ENCODE data around the gene PDE8A. TPM values are rescaled to one million over a fixed set of nuclear protein-coding genes. Genes with fewer than 3 reads are reported as not detected.

The PDE8A gene
- total and polyA plus RNA-seq, 2 experiments from 2014 or later = 5.6 to 7.5 TPM

DNA sequence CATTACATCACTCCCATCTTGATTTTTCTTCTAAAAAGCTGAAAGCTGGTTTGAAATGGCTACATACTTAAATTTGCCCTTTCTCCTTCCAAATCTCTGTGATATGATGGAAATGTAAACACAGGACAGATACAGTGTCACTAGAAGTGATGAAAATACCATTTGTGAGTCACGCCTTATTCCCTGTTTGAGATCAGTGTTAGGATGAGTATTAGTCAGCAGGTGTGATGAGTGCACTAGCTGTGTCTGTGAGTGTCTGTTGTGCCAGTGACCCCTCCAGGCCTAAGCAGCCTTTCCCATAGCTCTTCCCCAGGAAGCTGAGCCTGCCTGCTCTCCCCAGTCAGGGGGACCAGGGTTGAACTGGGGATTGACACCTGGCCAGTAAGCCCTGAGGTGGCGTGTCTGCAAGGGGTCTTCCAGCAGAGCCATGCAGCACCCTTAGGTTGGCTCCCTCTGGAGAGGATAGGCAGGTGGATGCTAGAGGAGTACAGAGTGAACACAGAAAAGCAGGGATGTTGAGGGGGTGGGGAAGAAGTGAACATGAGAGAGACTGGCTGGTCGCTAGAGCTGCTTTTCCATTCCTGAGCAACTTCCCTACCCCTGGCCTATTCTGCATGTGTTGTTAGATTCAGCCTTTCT, 92.0 kb downstream of the PDE8A start:
- no peak overlapping the region for H2AFZ ChIP-seq
- H3K9me3 Mint-ChIP-seq = no peaks in the 10 kb centered on the region
- no peak overlapping the region for H3K4me3 ChIP-seq
- H3K36me3 ChIP-seq (ENCODE audit: insufficient read depth) = no peaks in the 10 kb centered on the region
- TF ChIP-seq, protein P1, sequence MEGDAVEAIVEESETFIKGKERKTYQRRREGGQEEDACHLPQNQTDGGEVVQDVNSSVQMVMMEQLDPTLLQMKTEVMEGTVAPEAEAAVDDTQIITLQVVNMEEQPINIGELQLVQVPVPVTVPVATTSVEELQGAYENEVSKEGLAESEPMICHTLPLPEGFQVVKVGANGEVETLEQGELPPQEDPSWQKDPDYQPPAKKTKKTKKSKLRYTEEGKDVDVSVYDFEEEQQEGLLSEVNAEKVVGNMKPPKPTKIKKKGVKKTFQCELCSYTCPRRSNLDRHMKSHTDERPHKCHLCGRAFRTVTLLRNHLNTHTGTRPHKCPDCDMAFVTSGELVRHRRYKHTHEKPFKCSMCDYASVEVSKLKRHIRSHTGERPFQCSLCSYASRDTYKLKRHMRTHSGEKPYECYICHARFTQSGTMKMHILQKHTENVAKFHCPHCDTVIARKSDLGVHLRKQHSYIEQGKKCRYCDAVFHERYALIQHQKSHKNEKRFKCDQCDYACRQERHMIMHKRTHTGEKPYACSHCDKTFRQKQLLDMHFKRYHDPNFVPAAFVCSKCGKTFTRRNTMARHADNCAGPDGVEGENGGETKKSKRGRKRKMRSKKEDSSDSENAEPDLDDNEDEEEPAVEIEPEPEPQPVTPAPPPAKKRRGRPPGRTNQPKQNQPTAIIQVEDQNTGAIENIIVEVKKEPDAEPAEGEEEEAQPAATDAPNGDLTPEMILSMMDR (conservative IDR thresholded peaks at IDR 0.05; ENCODE audit: low read depth in 2 of 2) = no peak
- TF ChIP-seq CREB1 (CRISPR knock-in tag; IDR thresholded peaks at IDR 0.05; ENCODE audit: low read depth) = no peak
- no peak for TF ChIP-seq NANOG (IDR thresholded peaks at IDR 0.05; ENCODE audit: borderline replicate concordance)
- no peaks in the 10 kb centered on the region for H4K20me1 ChIP-seq (replicated peaks; ENCODE audit: insufficient read depth)
- H3K27ac ChIP-seq (ENCODE audit: low read depth) = no peak overlapping the region
- DNase-seq (ENCODE audit: low spot score) (no peak), ATAC-seq (no peak)
- no peaks in the 10 kb centered on the region for H3K79me2 ChIP-seq (replicated peaks; ENCODE audit: insufficient read depth)
- no peaks in the 10 kb centered on the region for H3K27me3 ChIP-seq (ENCODE audit: insufficient read depth)
- peaks cover 2% of the 10 kb centered on the region; the same call in 2 of the 3 replicates for H3K4me1 Mint-ChIP-seq
- H3K4me3 Mint-ChIP-seq = no peak overlapping the region
- H3K9me2 ChIP-seq (ENCODE audit: insufficient read depth) = no peaks in the 10 kb centered on the region
- no peaks in the 10 kb centered on the region for H3K27me3 Mint-ChIP-seq (ENCODE audit: insufficient read depth, low read depth, poor library complexity)
- no peaks in the 10 kb centered on the region for H3K36me3 Mint-ChIP-seq (ENCODE audit: low read depth)
- no peaks in the 10 kb centered on the region for H3F3A ChIP-seq (replicated peaks; ENCODE audit: low read depth)
- no peak overlapping the region for H3K27ac Mint-ChIP-seq
- no peak overlapping the region for H3K4me2 ChIP-seq
- no peaks in the 10 kb centered on the region for H3K4me1 ChIP-seq (ENCODE audit: insufficient read depth)

DNA sequence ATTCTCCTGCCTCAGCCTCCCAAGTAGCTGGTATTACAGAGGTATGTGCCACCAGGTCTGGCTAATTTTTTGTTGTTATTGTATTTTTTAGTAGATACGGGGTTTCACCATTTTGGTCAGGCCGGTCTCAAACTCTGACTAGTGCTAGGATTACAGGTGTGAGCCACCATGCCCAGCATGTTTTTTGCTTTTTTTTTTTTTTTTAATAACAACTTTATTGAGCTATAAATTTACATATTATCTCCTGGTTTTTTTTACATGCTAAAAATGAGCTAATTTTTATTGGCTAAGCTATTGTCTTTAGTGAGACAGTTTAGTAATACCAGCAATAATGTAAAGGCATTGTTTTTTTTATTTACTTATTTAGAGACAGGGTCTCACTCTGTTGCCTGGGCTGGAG, 105.2 kb downstream of the PDE8A start:
- TF ChIP-seq CREB1 (CRISPR knock-in tag; IDR thresholded peaks at IDR 0.05; ENCODE audit: low read depth) (no peak), POLR2AphosphoS5 (IDR thresholded peaks at IDR 0.05; ENCODE audit: low read depth) (no peak), EZH2 (IDR thresholded peaks at IDR 0.05; ENCODE audit: low read depth, unreplicated experiment) (no peak)
- TF ChIP-seq, protein P2, sequence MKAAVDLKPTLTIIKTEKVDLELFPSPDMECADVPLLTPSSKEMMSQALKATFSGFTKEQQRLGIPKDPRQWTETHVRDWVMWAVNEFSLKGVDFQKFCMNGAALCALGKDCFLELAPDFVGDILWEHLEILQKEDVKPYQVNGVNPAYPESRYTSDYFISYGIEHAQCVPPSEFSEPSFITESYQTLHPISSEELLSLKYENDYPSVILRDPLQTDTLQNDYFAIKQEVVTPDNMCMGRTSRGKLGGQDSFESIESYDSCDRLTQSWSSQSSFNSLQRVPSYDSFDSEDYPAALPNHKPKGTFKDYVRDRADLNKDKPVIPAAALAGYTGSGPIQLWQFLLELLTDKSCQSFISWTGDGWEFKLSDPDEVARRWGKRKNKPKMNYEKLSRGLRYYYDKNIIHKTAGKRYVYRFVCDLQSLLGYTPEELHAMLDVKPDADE (IDR thresholded peaks at IDR 0.05) = no peak
- Histone ChIP-seq H3F3A (replicated peaks; ENCODE audit: low read depth) (no peaks in the 10 kb centered on the region), H4K20me1 (replicated peaks; ENCODE audit: insufficient read depth) (0 out of 2 replicates have a peak, but pooled peaks cover 4% of the 10 kb centered on the region), H3K4me2 (no peak overlapping the region), H3K36me3 (ENCODE audit: insufficient read depth) (peaks cover 5% of the 10 kb centered on the region; the same call in 1 of the 2 replicates), H3K4me3 (no peak overlapping the region), H3K27me3 (ENCODE audit: insufficient read depth) (no peaks in the 10 kb centered on the region), H3K27ac (ENCODE audit: low read depth) (no peak overlapping the region), H2AFZ (no peak overlapping the region), H3K9me2 (ENCODE audit: insufficient read depth) (no peaks in the 10 kb centered on the region), H3K4me1 (ENCODE audit: insufficient read depth) (no peaks in the 10 kb centered on the region), H3K79me2 (replicated peaks; ENCODE audit: insufficient read depth) (no peaks in the 10 kb centered on the region)
- Mint-ChIP-seq H3K4me3 (no peak overlapping the region), H3K27ac (no peak overlapping the region), H3K4me1 (0 out of 3 replicates have a peak, but pooled peaks cover 4% of the 10 kb centered on the region), H3K27me3 (ENCODE audit: insufficient read depth, low read depth, poor library complexity) (no peaks in the 10 kb centered on the region), H3K36me3 (ENCODE audit: low read depth) (peaks cover 4% of the 10 kb centered on the region; the same call in 1 of the 3 replicates), H3K9me3 (no peaks in the 10 kb centered on the region)
- DNase-seq (ENCODE audit: low spot score) (no peak), ATAC-seq (no peak)

GRCh38 chr15:85088300-85088699, 106.6 kb downstream of the PDE8A start:
- peaks cover 4% of the 10 kb centered on the region; the same call in 1 of the 3 replicates for H3K4me1 Mint-ChIP-seq
- Histone ChIP-seq H2AFZ (no peak overlapping the region), H3F3A (replicated peaks; ENCODE audit: low read depth) (no peaks in the 10 kb centered on the region), H3K27ac (ENCODE audit: low read depth) (no peak overlapping the region), H3K4me2 (no peak overlapping the region), H3K4me3 (no peak overlapping the region), H3K79me2 (replicated peaks; ENCODE audit: insufficient read depth) (no peaks in the 10 kb centered on the region), H3K27me3 (ENCODE audit: insufficient read depth) (no peaks in the 10 kb centered on the region), H3K4me1 (ENCODE audit: insufficient read depth) (no peaks in the 10 kb centered on the region), H4K20me1 (replicated peaks; ENCODE audit: insufficient read depth) (0 out of 2 replicates have a peak, but pooled peaks cover 4% of the 10 kb centered on the region), H3K36me3 (ENCODE audit: insufficient read depth) (peaks cover 5% of the 10 kb centered on the region; the same call in 1 of the 2 replicates), H3K9me2 (ENCODE audit: insufficient read depth) (0 out of 2 replicates have a peak, but pooled peaks cover 2% of the 10 kb centered on the region)
- H3K9me3 Mint-ChIP-seq = no peaks in the 10 kb centered on the region
- DNase-seq (ENCODE audit: low spot score) = no peak
- no peaks in the 10 kb centered on the region for H3K27me3 Mint-ChIP-seq (ENCODE audit: insufficient read depth, low read depth, poor library complexity)
- H3K36me3 Mint-ChIP-seq (ENCODE audit: low read depth) = peaks cover 4% of the 10 kb centered on the region; the same call in 1 of the 3 replicates
- ATAC-seq = no peak
- no peak overlapping the region for H3K27ac Mint-ChIP-seq
- TF ChIP-seq ZNF114 (CRISPR knock-in tag; IDR thresholded peaks at IDR 0.05) (no peak), EZH2 (IDR thresholded peaks at IDR 0.05; ENCODE audit: low read depth, unreplicated experiment) (no peak), POLR2AphosphoS5 (IDR thresholded peaks at IDR 0.05; ENCODE audit: low read depth) (no peak), NANOG (IDR thresholded peaks at IDR 0.05; ENCODE audit: borderline replicate concordance) (no peak), JUNB (IDR thresholded peaks at IDR 0.05; ENCODE audit: unreplicated experiment) (no peak), STAT1 (IDR thresholded peaks at IDR 0.05; ENCODE audit: unreplicated experiment) (no peak), ZNF331 (CRISPR knock-in tag; IDR thresholded peaks at IDR 0.05; ENCODE audit: low read depth) (no peak), REST (IDR thresholded peaks at IDR 0.05; ENCODE audit: unreplicated experiment) (no peak)
- TF ChIP-seq, protein P2 (IDR thresholded peaks at IDR 0.05) = no peak
- no peak overlapping the region for H3K4me3 Mint-ChIP-seq
